Activated T-cell treated with anti-CD3 and anti-CD28 coated beads, Interleukin-2, amount 50 U/mL, for 72 hours (primary cell): ENCODE data around the gene TRAPPC2. TPM values are rescaled to one million over a fixed set of nuclear protein-coding genes. Genes with fewer than 3 reads are reported as not detected.
"Not testable (repeated sequence)": the region's sequence is repeated elsewhere in the genome, so short reads cannot be mapped to it uniquely, and the experiment has no call there.

Experiments
- ATAC-seq, 2 donors: fragments of 150-1000 bp; cut with Tn5 transposase; replicated peaks in 1 of 2; 2 replicates each; pipeline ENCODE4 v1.10.0; 2021; ENCODE audit warnings: moderate library complexity in 2 of 2, mild to moderate bottlenecking in 1 of 2
- DNase-seq, 2 donors: peaks; one replicate each; pipeline ENCODE4 v3.0.0; 2021 to 2022; ENCODE audit warnings: mixed read lengths in 1 of 2
- H3K27ac Mint-ChIP-seq: one replicate; pipeline ENCODE4 v1.8.0; 2022; ENCODE audit warnings: mild to moderate bottlenecking, moderate library complexity, mixed read lengths
- H3K27me3 Mint-ChIP-seq: one replicate; pipeline ENCODE4 v1.8.0; 2022; ENCODE audit warnings: low read depth, mixed read lengths
- H3K36me3 Mint-ChIP-seq, 2 donors: one replicate each; pipeline ENCODE4 v1.8.0; 2022; ENCODE audit warnings: mixed read lengths in 2 of 2, mild to moderate bottlenecking in 1 of 2; ENCODE audit not compliant: insufficient read depth in 2 of 2
- H3K4me1 Mint-ChIP-seq: one replicate; pipeline ENCODE4 v1.8.0; 2022; ENCODE audit warnings: low read depth, mixed read lengths
- H3K4me3 Mint-ChIP-seq, 2 donors: one replicate each; pipeline ENCODE4 v1.8.0; 2022; ENCODE audit warnings: mild to moderate bottlenecking in 2 of 2, mixed read lengths in 2 of 2, moderate library complexity in 2 of 2
- H3K9me3 Mint-ChIP-seq, 2 donors: one replicate each; pipeline ENCODE4 v1.8.0; 2022; ENCODE audit warnings: mixed read lengths in 2 of 2
- total RNA-seq, 2 donors: library from RNA; stranded (reverse); gene quantifications; one replicate each; pipeline ENCODE4 v1.2.3, GENCODE V29; 2022

TRAPPC2 gene
- total RNA-seq, 2 donors from 2014 or later: 21.8 to 26.2 TPM

- peaks cover 69% of the 10 kb centered on the region for H3K4me1 Mint-ChIP-seq
- H3K9me3 Mint-ChIP-seq: no peaks in the 10 kb centered on the region
- ATAC-seq: no peak
- peak overlapping the region; percentile 82 for H3K27ac Mint-ChIP-seq
- peaks cover 43% of the 10 kb centered on the region for H3K27me3 Mint-ChIP-seq
- DNase-seq: no peak
- H3K4me3 Mint-ChIP-seq: peak overlapping the region; percentile 72 to 81
- peaks cover 19 to 27% of the 10 kb centered on the region in 2 donors for H3K36me3 Mint-ChIP-seq
Measured at GRCh38 chrX:13691841-13692371, 42.5 kb downstream of the TRAPPC2 start.

GRCh38 chrX:13690836-13691235 is 43.6 kb downstream of the TRAPPC2 start:
- peak overlapping the region; percentile 73 to 97 for H3K4me3 Mint-ChIP-seq
- no peaks in the 10 kb centered on the region for H3K9me3 Mint-ChIP-seq
- H3K27ac Mint-ChIP-seq: peak overlapping the region; percentile 96
- H3K36me3 Mint-ChIP-seq: peaks cover 19 to 27% of the 10 kb centered on the region in 2 donors
- H3K27me3 Mint-ChIP-seq: peaks cover 41% of the 10 kb centered on the region
- DNase-seq: peak in 1 of 2 donors; percentile 10
- peaks cover 70% of the 10 kb centered on the region for H3K4me1 Mint-ChIP-seq
- ATAC-seq: no peak

- ATAC-seq: no peak
- peaks cover 42% of the 10 kb centered on the region for H3K27me3 Mint-ChIP-seq
- H3K4me1 Mint-ChIP-seq: peaks cover 70% of the 10 kb centered on the region
- H3K9me3 Mint-ChIP-seq: no peaks in the 10 kb centered on the region
- no peak for DNase-seq
- peaks cover 21 to 22% of the 10 kb centered on the region in 2 donors for H3K36me3 Mint-ChIP-seq
- H3K27ac Mint-ChIP-seq: peak overlapping the region; percentile 96
- peak overlapping the region; percentile 73 to 97 for H3K4me3 Mint-ChIP-seq
Measured at GRCh38 chrX:13689741-13690211, 44.6 kb downstream of the TRAPPC2 start.

- peaks cover 42% of the 10 kb centered on the region for H3K27me3 Mint-ChIP-seq
- H3K4me3 Mint-ChIP-seq: peak within 1 kb of the TSS; percentile 73 to 97
- no peaks in the 10 kb centered on the region for H3K9me3 Mint-ChIP-seq
- DNase-seq: peak; percentile 84 to 88
- H3K4me1 Mint-ChIP-seq: peaks cover 70% of the 10 kb centered on the region
- peak within 1 kb of the TSS; percentile 96 for H3K27ac Mint-ChIP-seq
- peaks cover 21 to 22% of the 10 kb centered on the region in 2 donors for H3K36me3 Mint-ChIP-seq
- peak; percentile 83 for ATAC-seq
Measured at GRCh38 chrX:13688958-13689740, 45.3 kb downstream of the TRAPPC2 start, which contains the start of gene RAB9A. Gene RAB9A (plus strand): TSS chrX:13689128. CDS start chrX:13708747, 19,619 bp downstream.

- H3K4me1 Mint-ChIP-seq: peaks cover 65% of the 10 kb centered on the region
- H3K27me3 Mint-ChIP-seq: peaks cover 37% of the 10 kb centered on the region
- peak overlapping the region; percentile 73 to 97 for H3K4me3 Mint-ChIP-seq
- no peaks in the 10 kb centered on the region for H3K9me3 Mint-ChIP-seq
- DNase-seq (peak; percentile 13 to 21), ATAC-seq (peak; percentile 48 to 56)
- H3K27ac Mint-ChIP-seq: peak overlapping the region; percentile 83
- H3K36me3 Mint-ChIP-seq: peaks cover 20 to 21% of the 10 kb centered on the region in 2 donors
Measured at GRCh38 chrX:13688384-13688957, 45.9 kb downstream of the TRAPPC2 start.

GRCh38 chrX:13687203-13687602 is 47.2 kb downstream of the TRAPPC2 start:
- ATAC-seq (peak; percentile 26 to 27), DNase-seq (no peak)
- Mint-ChIP-seq H3K27ac (peak overlapping the region; percentile 83), H3K27me3 (peaks cover 24% of the 10 kb centered on the region), H3K4me3 (peak overlapping the region; percentile 33 to 97), H3K36me3 (peaks cover 14% of the 10 kb centered on the region in 2 donors), H3K4me1 (peaks cover 52% of the 10 kb centered on the region), H3K9me3 (no peaks in the 10 kb centered on the region)

GRCh38 chrX:13685126-13685763 is 49.2 kb downstream of the TRAPPC2 start:
- Mint-ChIP-seq H3K36me3 (peaks cover 5 to 8% of the 10 kb centered on the region in 2 donors), H3K9me3 (no peaks in the 10 kb centered on the region), H3K27ac (peak overlapping the region; percentile 59), H3K27me3 (peaks cover 20% of the 10 kb centered on the region), H3K4me1 (peaks cover 35% of the 10 kb centered on the region), H3K4me3 (peak overlapping the region in 1 of 2 donors; percentile 29)
- no peak for DNase-seq
- no peak for ATAC-seq

DNA sequence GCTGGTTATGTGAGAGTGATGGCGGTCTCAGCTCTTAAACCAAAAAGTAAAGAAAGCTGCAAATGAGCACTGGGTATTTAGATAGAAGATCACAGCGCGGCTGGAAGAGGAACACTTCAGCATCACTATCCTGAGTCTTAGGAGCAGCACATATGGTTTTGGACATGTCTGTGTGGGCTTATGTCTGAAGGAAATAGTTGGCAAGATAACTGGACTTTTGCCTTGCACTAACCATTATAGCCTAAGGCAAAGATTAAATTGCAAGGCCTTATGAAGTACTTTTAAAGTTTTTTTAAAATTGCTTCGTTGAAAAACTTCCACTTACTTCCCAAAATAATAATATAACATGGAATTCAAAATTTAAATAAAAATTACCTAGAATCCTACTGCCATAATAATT is 50.1 kb downstream of the TRAPPC2 start:
- DNase-seq (no peak), ATAC-seq (no peak)
- peaks cover 2 to 5% of the 10 kb centered on the region in 2 donors for H3K36me3 Mint-ChIP-seq
- no peaks in the 10 kb centered on the region for H3K9me3 Mint-ChIP-seq
- H3K27me3 Mint-ChIP-seq: peaks cover 23% of the 10 kb centered on the region
- H3K27ac Mint-ChIP-seq: no peak overlapping the region
- no peak overlapping the region for H3K4me3 Mint-ChIP-seq
- peaks cover 35% of the 10 kb centered on the region for H3K4me1 Mint-ChIP-seq

GRCh38 chrX:13681595-13681994 is 52.8 kb downstream of the TRAPPC2 start:
- H3K36me3 Mint-ChIP-seq: peaks cover 2 to 3% of the 10 kb centered on the region in 2 donors
- H3K4me1 Mint-ChIP-seq: peaks cover 14% of the 10 kb centered on the region
- no peak for ATAC-seq
- H3K4me3 Mint-ChIP-seq: no peak overlapping the region
- no peaks in the 10 kb centered on the region for H3K9me3 Mint-ChIP-seq
- no peak overlapping the region for H3K27ac Mint-ChIP-seq
- no peak for DNase-seq
- peaks cover 15% of the 10 kb centered on the region for H3K27me3 Mint-ChIP-seq

DNA sequence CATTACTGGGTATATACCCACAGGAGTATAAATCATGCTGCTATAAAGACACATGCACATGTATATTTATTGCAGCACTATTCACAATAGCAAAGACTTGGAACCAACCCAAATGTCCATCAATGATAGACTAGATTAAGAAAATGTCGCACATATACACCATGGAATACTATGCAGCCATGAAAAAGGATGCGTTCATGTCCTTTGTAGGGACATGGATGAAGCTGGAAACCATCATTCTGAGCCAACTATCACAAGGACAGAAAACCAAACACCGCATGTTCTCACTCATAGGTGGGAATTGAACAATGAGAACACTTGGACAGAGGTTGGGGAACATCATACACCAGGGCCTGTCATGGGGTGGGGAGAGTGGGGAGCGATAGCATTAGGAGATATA is 54.7 kb downstream of the TRAPPC2 start:
- not testable (repeated sequence) for H3K4me1 Mint-ChIP-seq, H3K27me3 Mint-ChIP-seq, H3K9me3 Mint-ChIP-seq, H3K27ac Mint-ChIP-seq, H3K4me3 Mint-ChIP-seq, ATAC-seq, DNase-seq, H3K36me3 Mint-ChIP-seq

DNA sequence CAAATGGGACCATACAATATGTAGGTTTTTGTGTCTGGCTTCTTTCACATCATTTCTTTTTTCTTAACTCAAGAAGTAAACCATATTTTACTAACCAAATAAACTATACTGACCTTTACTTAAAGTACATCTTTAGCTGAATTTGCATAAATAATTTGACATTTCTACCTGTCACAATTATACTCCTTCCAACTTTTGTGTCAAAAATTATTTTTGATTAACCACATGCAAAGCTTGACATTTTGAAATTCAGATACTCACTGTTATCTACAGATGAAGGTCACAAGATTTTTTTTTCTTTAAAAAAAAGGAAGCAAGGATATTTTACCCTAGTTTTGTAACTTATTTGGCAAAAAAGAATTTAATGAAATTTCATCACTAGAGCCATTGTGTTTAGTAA is 57.5 kb downstream of the TRAPPC2 start:
- no peak for ATAC-seq
- DNase-seq: no peak
- H3K4me1 Mint-ChIP-seq: no peaks in the 10 kb centered on the region

DNA sequence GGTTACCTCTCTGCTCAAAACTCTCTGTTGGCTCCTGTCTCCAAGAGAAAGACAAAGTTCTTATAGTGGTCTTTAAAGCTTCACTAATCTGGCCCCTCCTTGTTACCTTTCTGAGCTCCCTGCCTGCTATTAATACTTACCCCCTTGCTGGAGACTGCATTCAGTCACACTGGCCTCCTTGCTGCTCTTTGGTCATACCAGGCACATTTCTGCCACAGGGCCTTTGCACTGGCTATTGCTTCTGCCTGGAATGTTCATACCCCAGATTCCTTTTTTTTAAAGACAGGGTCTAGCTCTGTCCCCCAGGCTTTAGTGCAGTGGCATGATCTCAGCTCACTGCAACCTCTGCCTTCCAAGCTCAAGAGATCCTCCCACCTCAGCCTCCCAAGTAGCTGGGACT is 61.4 kb downstream of the TRAPPC2 start:
- no peak overlapping the region for H3K4me3 Mint-ChIP-seq
- peaks cover 26% of the 10 kb centered on the region for H3K4me1 Mint-ChIP-seq
- no peaks in the 10 kb centered on the region for H3K9me3 Mint-ChIP-seq
- ATAC-seq (no peak), DNase-seq (no peak)
- peaks cover 6% of the 10 kb centered on the region for H3K27me3 Mint-ChIP-seq
- no peak overlapping the region for H3K27ac Mint-ChIP-seq
- H3K36me3 Mint-ChIP-seq: peaks cover 0 to 9% of the 10 kb centered on the region in 2 donors

More for the DNA sequence above, 57.5 kb downstream of the TRAPPC2 start:
- Mint-ChIP-seq H3K27me3 (peaks cover 6% of the 10 kb centered on the region), H3K9me3 (no peaks in the 10 kb centered on the region), H3K36me3 (peaks cover 0 to 1% of the 10 kb centered on the region in 2 donors), H3K4me3 (no peak overlapping the region), H3K27ac (no peak overlapping the region)

DNA sequence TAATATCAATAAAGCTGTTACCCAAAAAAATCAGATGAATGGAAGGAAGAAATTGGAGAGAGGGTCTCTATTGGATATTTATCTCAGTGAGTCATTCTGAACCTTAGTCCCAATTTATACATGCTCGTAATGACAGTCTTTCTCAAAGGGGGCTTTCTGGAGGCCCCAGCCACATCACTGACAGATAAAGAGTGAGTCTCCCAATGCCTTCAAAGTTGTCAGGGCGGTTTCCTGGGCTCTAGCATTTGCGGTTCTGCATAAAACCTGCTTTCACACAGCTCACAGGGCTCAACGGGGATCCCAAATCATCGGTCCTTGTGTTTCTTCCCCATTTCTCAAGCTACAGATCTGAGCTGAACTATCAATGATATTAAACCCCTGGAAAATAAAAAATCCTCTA is 64.2 kb downstream of the TRAPPC2 start:
- Mint-ChIP-seq H3K4me3 (peak overlapping the region; percentile 51 to 72), H3K27me3 (peaks cover 17% of the 10 kb centered on the region), H3K9me3 (no peaks in the 10 kb centered on the region), H3K4me1 (peaks cover 26% of the 10 kb centered on the region), H3K36me3 (peaks cover 0 to 8% of the 10 kb centered on the region in 2 donors), H3K27ac (peak overlapping the region; percentile 95)
- ATAC-seq (no peak), DNase-seq (no peak)
